HL-60 (cell line): Measurements from ENCODE around the gene THUMPD2.

Source experiments
- DNase-seq, 2 experiments: peaks; one replicate each; pipeline ENCODE4 v3.0.0-alpha.2; 2010 to 2020; ENCODE audit warnings: low read depth in 1 of 2, low spot score in 1 of 2
- H3K27ac ChIP-seq: fragments of 250-450 bp; sonication (Bioruptor Pico); replicated peaks from 2 replicates; pipeline ENCODE4 v1.5.1; 2020; ENCODE audit warnings: mild to moderate bottlenecking, moderate library complexity
- H3K27me3 ChIP-seq: fragments of 250-450 bp; sonication (Bioruptor Pico); 2 replicates; pipeline ENCODE4 v1.5.1; 2021; ENCODE audit warnings: mild to moderate bottlenecking, moderate library complexity; ENCODE audit not compliant: insufficient read depth, poor library complexity, severe bottlenecking
- H3K4me3 ChIP-seq: replicated peaks from 2 replicates; pipeline ENCODE4 v1.5.1; 2011; ENCODE audit warnings: mild to moderate bottlenecking, control low read depth, low read length; ENCODE audit not compliant: insufficient read depth
- CTCF ChIP-seq: IDR thresholded peaks from one replicate; pipeline ENCODE4 v1.5.1; 2011; ENCODE audit warnings: low read length, control low read depth, inconsistent platforms; ENCODE audit not compliant: insufficient read depth
- GABPA ChIP-seq: IDR thresholded peaks from 2 replicates; pipeline ENCODE4 v1.6.1; 2012; ENCODE audit warnings: low read depth
- POLR2AphosphoS5 ChIP-seq: IDR thresholded peaks from 2 replicates; pipeline ENCODE4 v1.6.1; 2012; ENCODE audit warnings: low read depth
- SPI1 ChIP-seq: IDR thresholded peaks from 2 replicates; pipeline ENCODE4 v1.6.1; 2012; ENCODE audit warnings: low read depth, mild to moderate bottlenecking, borderline replicate concordance
- TF ChIP-seq, protein P1 (sequence below): IDR thresholded peaks from 2 replicates; pipeline ENCODE4 v1.6.1; 2012; ENCODE audit warnings: low read depth; ENCODE audit not compliant: insufficient replicate concordance

Gene THUMPD2

GRCh38 chr2:39704540-39704939 is 74.5 kb downstream of the THUMPD2 start:
- DNase-seq: no peak

DNA sequence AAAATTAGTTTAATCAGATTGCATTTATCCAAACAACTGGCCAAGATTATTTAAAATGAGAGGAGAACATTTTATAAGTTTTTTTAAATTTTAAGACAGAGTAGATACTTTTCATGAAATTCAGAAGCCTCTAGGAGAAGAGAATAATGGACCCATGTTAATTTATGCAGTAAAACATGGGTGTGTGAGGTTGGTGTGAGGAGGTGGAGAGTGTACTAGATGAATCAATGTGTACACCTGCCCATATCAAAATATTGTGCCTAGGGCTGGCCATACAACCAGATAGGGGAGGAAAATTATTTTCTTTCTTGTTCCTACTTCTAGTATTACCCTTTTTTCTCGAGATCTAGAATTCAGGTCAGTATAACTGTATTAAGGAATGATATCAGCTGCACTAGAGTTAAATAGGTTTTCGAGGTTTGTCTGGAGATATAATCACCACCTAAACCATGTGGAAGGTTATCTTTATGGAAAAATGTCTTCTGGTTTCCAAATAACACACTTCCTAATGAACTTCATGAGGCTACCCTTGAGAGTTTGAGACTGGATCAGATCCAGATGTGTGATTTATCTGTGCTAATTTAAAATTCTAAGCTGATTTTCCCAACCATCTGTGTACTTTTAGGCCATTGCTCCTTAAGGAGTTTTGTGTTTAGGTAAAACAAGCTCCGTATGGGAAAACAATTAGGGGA is 75.7 kb downstream of the THUMPD2 start:
- Histone ChIP-seq H3K27me3 (no peaks in the 10 kb centered on the region), H3K27ac (no peak overlapping the region), H3K4me3 (no peak overlapping the region)
- no peak for DNase-seq
- TF ChIP-seq POLR2AphosphoS5 (no peak), GABPA (no peak), SPI1 (no peak), CTCF (no peak)
- TF ChIP-seq, protein P1, sequence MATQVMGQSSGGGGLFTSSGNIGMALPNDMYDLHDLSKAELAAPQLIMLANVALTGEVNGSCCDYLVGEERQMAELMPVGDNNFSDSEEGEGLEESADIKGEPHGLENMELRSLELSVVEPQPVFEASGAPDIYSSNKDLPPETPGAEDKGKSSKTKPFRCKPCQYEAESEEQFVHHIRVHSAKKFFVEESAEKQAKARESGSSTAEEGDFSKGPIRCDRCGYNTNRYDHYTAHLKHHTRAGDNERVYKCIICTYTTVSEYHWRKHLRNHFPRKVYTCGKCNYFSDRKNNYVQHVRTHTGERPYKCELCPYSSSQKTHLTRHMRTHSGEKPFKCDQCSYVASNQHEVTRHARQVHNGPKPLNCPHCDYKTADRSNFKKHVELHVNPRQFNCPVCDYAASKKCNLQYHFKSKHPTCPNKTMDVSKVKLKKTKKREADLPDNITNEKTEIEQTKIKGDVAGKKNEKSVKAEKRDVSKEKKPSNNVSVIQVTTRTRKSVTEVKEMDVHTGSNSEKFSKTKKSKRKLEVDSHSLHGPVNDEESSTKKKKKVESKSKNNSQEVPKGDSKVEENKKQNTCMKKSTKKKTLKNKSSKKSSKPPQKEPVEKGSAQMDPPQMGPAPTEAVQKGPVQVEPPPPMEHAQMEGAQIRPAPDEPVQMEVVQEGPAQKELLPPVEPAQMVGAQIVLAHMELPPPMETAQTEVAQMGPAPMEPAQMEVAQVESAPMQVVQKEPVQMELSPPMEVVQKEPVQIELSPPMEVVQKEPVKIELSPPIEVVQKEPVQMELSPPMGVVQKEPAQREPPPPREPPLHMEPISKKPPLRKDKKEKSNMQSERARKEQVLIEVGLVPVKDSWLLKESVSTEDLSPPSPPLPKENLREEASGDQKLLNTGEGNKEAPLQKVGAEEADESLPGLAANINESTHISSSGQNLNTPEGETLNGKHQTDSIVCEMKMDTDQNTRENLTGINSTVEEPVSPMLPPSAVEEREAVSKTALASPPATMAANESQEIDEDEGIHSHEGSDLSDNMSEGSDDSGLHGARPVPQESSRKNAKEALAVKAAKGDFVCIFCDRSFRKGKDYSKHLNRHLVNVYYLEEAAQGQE: no peak

More at GRCh38 chr2:39704540-39704939, 74.5 kb downstream of the THUMPD2 start:
- Histone ChIP-seq H3K27ac (no peak overlapping the region), H3K27me3 (no peaks in the 10 kb centered on the region), H3K4me3 (no peak overlapping the region)
- TF ChIP-seq, protein P1: no peak
- no peak for TF ChIP-seq SPI1
- no peak for TF ChIP-seq GABPA
- no peak for TF ChIP-seq POLR2AphosphoS5
- no peak for TF ChIP-seq CTCF

GRCh38 chr2:39701137-39701536 is 77.9 kb downstream of the THUMPD2 start:
- no peaks in the 10 kb centered on the region for H3K27me3 ChIP-seq
- TF ChIP-seq, protein P1: no peak
- no peak for TF ChIP-seq CTCF
- TF ChIP-seq POLR2AphosphoS5: no peak
- no peak for TF ChIP-seq SPI1
- no peak for TF ChIP-seq GABPA
- no peak overlapping the region for H3K4me3 ChIP-seq
- H3K27ac ChIP-seq: no peak overlapping the region
- no peak for DNase-seq
